ENCODE results near the gene FGF23.

GRCh38 chr12:4402996-4403395 lies 23.5 kb upstream of the FGF23 start:
- TF ChIP-seq CTCF (conservative IDR thresholded peaks at IDR 0.05; ENCODE audit: low read depth, low read length) (no peak), EZH2 (IDR thresholded peaks at IDR 0.05; ENCODE audit: borderline replicate concordance, low read depth, low read length, poor library complexity, severe bottlenecking) (no peak)

Data from A673 (cell line).